HL-60/S4 treated with phorbol 12-myristate 13-acetate at 8.2 ng/mL for 4 days and 3 days (cell line): ENCODE data around the gene SHCBP1L.

Experiments used
- in situ Hi-C: fragments of 300-500 bp; cut with MboI; formaldehyde crosslinking; loops from 2 replicates; pipeline ENCODE4 v1.15.0; 2022; ENCODE audit warnings: low sequenced_read_pairs

Gene SHCBP1L

DNA sequence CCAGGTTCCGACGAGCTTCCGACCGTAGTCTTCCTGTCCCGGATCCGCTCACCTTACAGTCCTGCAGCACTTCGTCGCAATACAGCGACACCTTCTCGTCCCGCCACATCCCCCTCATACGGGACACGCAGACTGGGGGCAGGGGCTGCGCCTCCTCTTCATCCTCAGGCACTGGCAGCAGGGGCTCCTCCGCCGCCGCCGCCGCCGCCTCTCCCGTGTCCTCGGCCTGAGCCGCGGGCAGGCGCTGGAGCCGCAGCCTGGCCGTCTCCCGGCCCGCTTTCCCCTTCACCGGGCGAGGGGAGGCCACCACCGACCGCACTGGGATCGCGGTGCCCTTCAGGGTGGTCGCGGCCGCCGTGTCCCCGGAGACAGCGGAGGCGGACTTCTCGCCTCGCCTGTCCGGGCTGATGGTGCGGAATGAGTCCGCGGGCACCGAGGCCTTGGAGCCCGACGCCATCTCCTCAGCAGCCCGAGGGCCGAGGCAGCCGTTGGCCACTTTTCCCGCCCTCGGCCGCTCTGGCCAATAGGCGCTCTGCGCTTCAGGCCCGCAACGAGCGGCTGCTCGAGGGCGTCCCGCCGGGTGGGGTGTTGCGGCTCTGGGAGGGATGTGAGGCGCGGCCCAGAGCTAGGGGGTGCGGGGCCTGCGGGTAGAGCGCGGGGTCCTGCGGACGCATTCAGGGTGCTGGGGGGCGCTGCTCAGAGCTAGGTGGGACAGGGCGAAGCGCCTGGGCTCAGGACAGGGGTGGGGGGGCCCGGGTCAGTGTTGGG, at the start of gene SHCBP1L:
SHCBP1L (minus strand) TSS at position 490 of the 768 bp plus-strand sequence; CDS start at position 457, 33 bp downstream.
- in situ Hi-C loops: no loop called here

DNA sequence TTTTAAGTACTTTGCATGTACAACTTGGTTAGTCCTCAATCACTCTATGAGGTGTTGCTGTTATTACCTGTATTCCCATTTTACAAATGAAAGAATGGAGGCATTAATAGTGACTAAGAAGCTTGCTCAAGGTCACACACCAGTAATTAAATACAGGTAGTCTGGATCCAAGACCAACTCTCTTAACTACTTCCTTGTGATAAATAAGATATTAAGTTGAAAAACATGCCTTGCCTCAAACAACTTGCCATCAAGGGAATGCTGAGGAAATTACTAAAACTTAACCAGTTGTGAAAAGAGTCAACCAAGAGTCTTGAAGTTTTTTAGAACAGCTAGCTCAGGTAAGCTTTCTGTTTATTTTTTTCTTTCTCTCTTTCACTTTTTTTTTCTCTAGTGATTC, 49.3 kb upstream of the SHCBP1L start:
- in situ Hi-C loops: no loop called here

DNA sequence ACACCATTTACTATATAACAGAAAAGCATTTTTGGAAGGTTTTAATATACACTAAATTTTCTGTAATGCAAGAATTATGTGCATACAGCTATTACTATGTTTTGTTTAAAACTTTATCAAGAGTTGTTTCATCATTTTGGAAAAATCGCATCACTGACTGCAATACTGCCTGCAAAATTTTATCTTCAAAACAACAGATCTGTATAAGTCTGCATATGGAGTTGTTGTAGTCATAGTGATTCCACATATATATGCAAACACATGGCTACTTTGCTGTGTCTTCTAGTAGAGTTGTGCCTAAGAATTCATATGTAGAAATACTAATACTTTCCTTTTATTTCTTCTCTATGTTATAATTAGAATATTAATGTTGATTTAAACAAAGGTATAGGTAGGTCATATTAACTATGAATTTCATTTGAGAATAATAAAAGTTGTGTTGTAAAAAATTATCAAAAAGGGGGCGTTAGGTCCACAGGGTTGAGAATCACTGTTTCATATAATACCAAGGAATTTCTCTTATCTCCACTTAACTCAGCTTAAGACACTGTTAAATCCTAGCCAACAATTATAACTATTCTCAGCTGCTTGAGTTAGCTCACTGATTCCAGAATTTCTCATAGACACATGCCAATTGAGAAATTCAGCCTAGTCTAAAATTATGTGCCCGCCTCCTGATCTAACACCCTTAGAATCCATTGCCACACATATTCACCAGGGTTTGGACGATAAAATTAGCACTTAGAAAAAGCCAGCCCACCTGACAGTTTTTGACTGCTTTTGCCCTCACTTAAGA, 47.4 kb upstream of the SHCBP1L start:
- in situ Hi-C loops: no loop called here

DNA sequence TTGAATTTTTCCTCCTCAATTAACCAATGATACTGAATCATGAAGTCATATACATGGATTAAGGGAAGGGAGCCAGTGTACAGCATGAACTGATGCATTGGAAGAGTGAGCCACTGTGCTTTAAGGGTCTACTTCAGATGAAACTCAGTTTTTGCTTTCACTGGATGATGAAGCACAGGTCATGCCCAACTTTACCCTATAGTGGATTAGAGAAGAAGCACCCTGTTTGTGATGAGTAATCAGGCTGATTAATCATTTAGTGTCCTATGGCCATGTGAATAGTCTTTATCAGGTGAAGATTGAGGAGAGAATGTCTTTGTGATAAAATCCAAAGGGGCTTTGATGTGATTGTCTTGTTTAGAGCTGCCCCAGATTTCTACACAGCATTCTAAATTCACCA, 45.5 kb upstream of the SHCBP1L start:
- in situ Hi-C loops: no loop called here

DNA sequence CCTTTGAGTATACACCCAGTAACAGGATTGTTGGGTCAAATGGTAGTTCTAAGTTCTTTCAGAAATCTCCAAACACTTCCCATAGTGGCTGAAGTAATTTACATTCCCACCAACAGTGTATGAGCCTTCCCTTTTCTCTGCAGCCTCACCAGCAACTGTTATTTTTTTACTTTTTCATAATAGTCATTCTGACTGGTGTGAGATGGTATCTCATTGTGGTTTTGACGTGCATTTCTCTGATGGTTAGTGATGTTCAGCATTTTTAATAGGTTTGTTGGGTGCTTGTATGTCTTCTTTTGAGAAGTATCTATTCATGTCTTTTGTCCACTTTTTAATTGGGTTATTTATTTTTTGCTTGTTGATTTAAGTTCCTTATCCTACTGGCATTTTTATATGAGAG, 43.9 kb upstream of the SHCBP1L start:
- in situ Hi-C loops: no loop called here

DNA sequence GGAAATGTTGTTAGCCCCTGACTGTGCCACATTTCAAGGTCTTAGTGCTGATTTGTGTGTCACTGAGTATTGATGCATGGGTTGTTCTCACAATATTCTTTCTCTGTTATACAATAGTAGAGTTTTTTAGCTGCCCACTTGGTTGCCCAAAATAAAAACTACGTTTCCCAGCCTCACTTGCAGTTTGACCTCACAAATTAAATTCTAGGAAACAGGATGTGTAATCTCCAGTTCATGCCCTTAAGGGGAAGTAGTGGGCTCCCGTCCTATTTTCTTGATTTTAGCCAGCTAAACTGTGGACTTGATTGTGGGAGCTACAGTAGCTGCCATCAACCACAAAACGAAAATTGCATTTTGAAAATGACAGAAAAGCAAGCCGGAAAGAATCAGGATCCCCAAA, 42.9 kb upstream of the SHCBP1L start:
- in situ Hi-C loops: no loop called here

DNA sequence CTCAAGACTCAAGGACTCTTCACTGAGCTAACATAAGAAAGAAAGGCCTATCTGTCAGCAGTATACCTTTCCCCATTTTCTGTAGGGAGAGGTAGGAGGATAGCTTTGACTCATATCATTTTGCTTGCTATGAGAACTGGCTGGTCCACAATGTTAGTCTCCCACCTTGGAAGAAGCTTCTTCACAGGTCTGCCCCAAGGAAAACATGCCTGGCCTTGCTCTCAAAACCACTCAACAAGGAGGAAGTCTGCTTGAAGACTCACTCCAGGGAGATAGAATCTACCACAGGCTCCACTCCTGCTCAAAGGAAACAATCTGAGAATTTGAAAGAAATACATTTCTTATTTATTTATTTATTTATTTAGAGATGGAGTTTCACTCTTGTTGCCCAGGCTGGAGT, 40.8 kb upstream of the SHCBP1L start:
- in situ Hi-C loops: no loop called here

DNA sequence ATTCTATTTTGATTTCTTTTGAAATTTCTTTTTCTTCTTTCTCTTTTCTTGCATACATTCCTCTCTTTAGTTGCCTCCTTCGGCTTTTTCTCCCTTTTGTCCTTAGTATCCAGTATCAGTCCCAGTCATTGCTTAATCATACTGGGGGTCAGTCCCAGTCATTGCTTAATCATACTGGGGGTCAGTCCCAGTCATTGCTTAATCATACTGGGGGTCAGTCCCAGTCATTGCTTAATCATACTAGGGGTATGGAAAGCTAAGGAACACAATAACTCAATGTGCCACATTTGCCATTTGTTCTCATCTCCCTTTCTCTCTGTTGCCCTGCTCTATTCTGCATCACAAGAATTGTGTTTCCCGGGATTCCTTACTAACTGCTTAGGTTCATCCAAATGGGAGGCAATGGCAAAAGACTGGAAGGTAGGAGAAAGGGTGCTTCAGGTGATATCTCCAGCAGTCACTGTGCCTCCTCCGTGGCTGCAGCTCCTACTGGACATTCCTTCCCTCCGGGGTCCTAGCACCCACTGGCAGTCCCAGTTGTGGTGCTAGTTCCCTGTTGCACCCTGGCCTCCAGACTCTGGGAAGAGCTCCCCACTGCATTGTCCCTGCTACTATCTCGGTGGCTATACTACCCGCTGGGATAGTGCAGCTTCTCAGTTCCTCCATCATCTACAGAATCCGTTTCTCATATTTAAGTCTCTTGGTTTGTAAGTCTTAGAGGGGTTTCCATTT, 37.6 kb upstream of the SHCBP1L start:
- in situ Hi-C loops: no loop called here

DNA sequence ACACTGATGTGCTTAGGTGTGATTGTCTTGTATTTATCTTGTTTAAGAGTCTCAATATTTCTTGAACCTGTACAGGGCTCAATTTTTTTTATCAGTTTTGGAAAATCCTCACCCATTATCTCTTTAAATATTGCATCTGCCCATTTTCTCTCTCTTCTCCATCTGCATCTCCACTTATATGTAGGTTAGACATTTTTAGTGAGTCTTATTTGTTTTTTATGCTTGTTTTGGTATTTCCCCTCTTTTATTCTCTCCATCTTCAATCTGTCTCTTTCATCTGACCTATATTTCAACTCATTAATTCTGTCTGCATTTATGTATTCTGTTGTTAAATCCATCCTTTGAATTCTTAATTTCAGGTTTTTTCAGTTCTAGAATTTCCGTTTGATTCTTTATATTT, 32.9 kb upstream of the SHCBP1L start:
- in situ Hi-C loops: no loop called here

DNA sequence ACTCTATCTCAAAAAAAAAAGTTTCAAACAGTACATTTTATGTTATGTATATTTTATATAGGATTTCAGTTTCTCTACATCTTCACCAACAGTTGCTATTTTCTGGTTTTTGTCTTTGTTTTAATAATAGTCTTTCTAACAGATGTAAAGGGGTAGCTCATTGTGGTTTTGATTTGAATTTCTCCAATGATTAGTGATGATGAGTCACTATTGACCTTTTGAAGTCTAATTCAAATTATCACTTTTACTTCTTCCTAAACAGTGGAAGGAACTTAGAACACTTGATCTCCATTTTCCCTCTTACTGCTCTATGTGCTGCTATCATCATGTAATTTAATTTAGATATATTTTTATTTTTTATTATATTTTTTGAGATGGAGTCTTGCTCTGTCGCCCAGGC, 31.7 kb upstream of the SHCBP1L start:
- in situ Hi-C loops: no loop called here

DNA sequence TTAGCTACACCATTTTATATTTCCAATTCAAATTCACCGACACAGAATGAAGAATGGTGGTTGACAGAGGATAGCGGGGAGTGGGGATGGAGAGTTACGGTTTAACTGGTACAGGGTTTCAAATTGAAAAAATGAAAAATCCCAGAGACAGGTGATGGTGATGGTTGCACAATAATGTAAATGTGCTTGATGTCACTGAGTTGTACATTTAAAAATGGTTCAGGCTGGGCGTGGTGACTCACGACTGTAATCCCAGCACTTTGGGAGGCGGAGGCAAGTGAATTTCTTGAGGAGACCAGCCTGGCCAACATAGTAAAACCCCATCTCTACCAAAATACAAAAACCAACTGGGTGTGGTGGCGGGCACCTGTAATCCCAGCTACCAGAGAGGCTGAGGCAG, 31.2 kb upstream of the SHCBP1L start:
- in situ Hi-C loops: no loop called here

DNA sequence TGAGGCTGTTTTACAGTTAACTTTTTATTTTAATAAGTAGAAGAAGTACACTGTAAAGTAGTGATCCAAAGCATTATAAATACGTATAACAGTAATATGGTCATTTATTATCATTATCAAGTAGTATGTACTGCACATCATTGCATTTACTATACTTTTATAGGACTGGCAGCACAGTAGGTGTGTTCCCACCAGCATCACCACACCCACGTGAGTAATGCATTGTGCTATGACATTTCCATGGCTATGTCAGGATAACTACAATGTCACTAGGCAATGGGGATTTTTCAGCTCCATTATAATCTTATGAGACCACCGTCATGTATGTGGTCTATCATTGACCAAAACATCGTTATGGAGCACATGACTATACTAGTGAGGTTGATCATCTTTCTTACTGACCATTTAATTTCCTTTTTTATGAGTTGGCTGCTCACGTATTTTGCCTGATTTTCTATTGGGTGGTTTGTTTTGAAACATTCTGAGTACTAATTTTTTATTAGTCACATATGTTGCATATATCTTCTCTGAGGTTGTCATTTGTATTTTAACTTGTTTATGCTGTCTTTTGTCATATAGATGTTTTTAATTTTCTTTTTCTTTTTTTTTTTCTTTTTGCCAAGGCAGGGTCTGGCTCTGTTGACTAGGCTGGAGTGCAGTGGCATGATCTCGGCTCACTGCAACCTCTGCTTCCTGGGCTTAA, 25.3 kb upstream of the SHCBP1L start:
- in situ Hi-C loops: no loop called here

DNA sequence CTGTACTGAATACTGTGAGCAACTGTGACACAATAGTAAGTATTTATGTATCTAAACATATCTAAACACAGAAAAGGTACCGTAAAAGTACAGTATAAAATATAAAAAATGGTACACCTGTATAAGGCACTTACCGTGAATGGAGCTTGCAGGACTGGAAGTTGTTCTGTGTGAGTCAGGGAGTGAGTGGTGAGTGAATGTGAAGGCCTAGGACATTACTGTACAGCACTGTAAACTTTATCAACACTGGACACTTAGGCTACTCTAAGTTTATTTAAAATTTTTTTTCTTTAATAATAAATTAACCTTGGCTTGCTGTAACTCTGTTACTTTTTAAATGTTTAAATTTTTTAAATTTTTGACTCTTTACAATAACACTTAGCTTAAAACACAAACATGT, 24.5 kb upstream of the SHCBP1L start:
- in situ Hi-C loops: no loop called here

DNA sequence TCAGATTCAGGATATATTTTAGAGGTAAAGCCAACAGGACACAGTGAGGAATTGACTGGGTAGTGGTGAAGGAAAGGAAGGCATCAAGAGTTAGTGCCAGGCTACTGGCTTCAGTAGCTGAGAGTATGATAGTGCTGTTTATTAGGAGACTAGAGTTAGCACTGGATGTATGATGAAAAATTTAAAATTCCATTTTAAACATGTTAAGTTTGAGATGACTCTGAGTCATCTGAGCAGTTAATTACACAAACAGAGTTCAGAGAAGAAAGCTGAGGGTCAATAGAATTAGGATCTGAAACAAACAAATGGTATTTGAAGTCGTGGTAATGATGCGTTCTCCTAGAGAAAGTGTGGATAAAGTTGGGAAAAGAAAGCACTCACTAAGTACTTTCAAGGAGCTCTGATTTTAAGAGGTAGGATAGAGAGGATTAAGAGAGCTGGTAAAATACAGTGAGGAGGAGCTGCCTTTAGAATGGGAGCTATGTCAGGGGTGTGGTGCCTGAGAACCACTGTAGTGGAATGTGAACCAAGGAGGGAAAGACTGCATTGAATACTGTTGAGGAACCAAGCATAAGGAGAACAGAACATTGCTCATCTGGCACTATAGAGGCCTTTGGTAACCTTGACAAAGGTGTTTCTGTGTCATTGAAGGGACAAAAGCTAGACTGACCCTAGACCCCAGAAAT, 21.7 kb upstream of the SHCBP1L start:
- in situ Hi-C loops: no loop called here

DNA sequence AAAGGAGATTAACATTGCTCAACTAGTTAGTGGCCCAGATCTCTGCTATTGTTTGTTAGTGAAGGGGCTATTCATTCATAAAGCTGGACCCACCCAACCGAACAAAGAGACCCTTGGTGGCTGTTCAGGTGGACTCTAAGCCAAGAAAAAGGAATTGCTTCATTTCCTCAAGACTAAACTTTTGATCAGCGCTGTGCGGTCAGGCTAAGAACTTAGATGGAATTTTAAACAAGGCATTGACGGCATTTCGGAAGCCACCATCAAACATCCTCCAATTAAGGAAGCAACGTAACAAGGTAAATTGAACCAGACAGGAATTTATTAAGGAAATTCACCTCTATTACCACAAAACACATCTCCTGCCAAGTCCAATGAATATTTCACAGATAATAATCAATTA, 19.9 kb upstream of the SHCBP1L start:
- in situ Hi-C loops: no loop called here

DNA sequence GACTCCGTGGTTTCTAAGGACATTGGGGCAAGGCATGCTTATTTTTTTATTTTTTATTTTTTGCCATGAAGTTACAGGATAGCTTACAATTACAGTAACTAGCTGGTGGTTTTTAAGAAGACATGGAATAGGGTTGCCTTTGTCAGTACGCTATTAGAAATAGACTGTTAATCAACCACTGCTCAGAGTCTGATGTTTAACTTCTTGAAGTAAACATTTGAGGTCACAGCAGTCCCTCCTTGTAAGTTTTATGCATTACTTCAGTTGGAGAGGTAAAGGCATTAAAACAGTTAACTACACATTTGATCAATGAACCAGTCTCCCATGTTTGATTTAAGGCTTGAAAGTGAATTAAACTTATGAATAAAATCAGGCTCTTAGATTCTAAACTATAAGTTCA, 19.3 kb upstream of the SHCBP1L start:
- in situ Hi-C loops: no loop called here

DNA sequence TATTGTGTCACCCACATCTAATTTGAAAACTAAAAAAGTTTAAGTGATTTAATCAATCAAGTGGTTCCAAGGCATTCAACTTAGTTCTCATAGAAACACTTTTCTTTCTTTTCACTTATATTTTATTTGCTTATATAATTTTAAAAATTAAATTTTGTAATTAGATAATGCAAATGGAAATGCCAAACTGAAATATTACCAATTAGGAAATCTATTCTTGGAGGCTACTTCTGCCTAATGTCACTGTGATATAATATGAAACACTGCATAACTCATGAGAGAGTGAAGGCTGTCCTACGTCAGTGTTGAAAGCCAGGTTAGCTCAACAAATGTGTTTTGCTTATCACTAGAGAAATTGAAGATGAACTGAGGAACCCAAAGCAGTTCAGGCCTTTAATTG, 18.3 kb upstream of the SHCBP1L start:
- in situ Hi-C loops: no loop called here

DNA sequence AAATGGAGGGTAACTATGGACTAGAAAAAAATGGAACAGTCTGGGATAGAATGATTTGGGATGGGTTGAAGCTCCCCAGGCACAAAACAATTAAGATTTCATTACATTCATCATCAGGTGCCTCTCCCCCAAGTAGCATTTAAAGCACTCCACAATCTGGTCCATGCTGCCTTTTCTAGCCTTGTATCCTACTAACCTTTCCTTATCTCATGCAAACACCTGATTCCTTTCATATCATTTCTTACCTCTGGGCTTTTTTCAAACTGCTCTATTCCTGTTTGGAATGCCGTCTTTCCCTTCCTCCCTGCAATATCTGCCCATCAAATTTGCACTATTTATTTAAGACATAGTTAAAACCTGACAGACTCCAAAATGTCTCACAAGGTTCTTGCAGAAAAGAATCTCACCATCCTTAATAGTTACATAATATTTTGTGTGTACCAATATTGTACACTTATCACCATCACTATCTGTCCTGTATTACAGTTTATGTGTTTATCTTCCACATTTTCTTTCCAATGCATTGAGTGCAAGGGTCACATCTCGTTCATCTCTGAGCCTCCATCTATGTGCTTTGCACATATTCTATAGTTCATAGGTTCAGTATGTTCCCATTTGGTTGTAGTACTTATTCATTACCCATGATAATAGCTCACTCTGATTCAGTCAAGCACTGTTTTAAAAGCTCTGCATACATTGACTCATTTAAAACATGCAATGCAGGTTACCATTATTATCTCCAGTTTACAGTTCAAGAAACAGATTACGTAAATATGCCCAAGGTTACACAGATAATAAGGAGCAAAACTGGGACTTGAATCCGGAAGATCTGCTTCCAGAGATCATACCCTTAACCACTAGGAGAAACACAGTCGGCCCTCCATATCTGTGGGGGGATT, 16.1 kb upstream of the SHCBP1L start:
- in situ Hi-C loops: no loop called here

DNA sequence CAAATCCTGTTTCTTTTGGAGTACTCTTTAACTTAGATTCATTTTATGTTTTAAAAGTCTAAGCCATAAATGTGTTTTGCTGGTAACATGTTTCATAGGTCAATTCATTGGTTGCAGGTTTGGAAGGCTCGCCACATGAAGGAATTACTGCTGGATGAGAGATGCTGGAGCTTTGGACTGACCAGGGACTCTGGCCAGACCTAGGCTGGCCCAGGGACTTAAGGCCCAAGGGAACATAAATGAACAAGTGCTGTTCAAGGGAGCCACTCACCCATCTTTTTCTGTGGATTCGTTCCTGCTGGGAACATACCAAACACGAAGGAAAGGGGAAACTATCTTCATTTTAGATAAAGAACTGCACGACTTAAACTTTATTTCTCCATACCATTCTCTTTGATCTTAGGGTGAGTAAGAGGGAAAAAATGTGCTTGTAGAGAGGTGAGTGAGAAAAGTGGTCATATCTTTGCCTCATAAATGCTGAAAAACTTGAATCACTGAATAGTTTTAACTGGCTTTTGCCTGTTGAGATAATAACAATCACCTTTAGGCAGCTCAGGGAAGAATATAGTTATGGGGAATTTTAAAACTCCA, 15.3 kb upstream of the SHCBP1L start:
- in situ Hi-C loops: no loop called here
